HG02588 (cell line): ENCODE data around the gene C19orf12.

ENCODE experiments used
- ATAC-seq: cut with Tn5 transposase; IDR thresholded peaks from one replicate; pipeline ENCODE4 v1.9.1; 2021; ENCODE audit warnings: mild to moderate bottlenecking, moderate library complexity; ENCODE audit not compliant: unreplicated experiment

The C19orf12 gene

DNA sequence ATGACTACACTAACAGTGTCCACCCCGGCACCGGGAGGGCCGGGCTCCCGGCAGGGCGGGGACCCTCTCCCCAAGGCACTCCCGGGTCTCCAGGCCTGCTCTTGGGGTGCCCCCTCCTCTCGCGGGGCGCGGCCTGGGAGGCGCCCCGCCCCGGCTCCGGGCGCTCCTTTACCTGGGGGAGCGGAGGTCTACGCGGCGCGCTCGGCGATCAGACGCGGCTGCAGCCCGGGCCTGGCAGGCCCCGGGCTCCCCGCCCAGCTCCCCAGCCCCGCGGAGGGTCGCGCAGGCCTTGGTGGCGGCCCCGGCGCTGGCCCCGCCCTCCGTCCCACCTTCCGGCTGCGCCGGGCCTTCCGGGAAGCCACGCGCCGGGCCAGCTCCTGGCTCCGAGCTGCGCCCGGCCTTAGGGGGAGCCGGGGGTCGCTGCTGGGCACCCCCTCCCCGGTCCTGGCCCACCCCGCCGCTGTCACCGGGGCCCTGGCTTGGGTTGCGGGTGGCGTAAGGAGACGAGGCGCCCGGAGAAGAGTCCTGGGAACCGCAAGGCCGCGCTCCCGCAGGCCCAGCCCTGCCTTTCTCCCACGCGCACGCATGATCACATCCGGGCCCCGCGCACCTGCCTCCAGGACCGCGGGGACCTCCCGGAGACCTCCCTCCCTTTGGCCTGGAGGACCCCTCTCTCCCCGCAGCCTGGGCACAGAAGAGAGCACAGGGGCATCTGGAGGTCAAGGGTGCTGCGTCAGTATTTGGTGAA lies at the start of gene C19orf12:
TSS of gene C19orf12 (minus strand) at position 309 of the 748 bp plus-strand sequence. CDS start 6,848 bp downstream, outside the sequence.
- ATAC-seq = peak; percentile 73

DNA sequence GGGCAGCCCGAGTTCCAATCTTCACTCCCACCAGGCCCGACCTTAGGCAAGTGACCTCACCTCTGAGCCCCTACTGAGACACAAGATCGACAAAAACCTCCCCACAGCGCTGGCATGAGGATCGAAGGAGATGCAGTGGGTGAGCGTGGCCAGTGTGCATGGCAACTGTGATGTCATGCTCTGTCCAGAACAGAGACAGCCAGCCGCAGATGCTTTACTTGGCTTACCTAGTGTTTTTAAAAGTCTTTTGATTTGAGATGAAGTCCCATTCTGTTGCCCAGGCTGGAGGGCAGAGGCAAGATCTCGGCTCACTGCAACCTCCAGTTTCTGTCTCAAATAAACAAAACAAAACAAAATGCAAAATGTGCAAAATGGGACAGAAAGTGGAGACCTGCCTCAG lies 49.3 kb upstream of the C19orf12 start:
- ATAC-seq = no peak

DNA sequence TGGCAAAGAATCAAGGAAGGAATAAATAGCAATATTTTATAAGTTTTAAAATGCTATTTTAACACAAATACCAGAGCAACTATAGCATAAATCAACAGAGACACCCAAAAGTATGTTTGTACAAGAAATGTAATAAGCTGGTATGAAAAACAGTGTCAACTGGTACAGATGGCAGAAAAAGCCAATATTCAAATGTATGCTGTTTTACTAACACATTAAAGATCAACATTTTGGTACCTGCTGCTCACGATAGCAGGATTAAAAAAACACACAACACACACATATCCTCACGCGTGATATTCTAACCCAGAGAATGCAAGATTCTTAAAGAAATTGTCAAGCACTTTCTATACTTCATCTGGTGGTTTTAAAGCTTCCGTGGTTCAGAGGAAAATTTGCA lies 48.1 kb upstream of the C19orf12 start:
- no peak for ATAC-seq

DNA sequence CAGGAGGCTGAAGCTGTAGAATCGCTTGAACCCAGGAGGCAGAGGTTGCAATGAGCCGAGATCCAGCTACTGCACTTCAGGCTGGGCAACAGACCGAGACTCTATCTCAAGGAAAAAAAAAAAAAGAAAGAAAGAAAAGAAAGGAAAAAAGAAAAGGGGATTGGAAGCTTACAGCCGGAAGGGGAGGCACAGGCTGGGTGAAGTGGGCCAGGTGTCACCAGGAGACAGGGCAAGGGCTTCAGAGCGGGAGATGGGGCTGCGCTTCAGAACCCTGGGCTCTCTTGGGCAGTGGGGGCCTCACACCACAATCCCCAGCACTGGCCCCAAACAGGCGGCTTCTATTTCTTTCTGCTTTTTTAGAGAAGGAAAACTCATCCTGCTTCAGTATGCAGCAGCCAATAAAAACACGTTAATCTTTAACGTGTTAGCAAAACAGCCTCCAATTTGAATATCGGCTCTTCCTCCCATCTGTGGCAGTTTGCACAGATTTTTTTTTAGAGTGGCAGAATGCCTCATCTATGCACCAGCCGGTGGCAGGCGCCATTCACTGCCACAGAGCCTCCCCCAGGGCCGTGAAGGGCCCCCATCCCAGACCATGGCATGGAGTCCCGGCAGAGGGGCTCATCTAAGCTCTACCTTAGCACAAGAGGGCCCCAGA lies 46.6 kb upstream of the C19orf12 start:
- ATAC-seq = no peak

DNA sequence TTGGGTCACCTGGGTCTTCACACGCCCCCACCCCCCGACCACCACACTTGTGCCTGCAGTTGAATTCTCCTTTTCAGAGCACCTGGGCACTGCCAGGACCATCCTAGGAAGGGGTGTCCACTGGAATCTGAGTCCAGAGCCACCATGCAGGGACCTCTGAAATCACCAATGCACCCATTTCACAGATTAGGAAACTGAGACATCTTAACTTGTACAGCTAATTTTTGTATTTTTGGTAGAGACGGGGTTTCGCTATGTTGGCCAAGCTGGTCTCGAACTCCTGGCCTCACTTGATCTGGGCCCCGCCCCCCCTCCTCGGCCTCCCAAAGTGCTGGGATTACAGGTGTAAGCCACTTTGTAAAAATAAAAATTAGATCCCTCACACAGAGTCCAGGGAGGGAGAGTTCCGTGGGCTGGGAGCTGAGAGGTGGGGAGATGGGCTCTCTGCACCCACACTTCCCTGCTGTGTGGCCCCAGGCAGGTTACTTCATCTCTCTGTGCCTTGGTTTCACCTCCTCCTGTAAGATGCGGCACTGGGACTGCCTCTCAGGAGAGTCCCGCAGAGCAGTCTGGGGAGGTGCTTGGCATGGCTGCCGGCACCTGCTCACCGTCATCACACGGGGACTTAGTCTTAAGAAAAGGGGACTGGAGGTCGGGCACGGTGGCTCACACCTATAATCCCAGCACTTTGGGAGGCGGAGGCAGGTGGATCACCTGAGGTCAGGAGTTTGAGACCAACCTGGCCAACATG lies 45.9 kb upstream of the C19orf12 start:
- ATAC-seq = no peak

DNA sequence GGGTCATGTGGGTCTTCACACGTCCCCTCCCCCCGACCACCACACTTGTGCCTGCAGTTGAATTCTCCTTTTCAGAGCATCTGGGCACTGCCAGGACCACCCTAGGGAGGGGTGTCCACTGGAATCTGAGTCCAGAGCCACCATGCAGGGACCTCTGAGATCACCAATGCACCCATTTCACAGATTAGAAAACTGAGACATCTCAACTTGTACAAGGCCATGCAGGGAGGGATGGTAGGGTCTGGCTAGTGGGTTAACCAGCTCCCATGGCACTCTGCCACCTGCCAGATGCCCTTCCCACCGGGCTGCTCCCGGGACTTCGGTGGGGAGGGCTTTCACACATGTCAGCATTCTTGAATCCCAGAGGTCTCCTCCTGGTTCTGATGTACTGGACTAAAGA lies 44.3 kb upstream of the C19orf12 start:
- ATAC-seq = no peak

DNA sequence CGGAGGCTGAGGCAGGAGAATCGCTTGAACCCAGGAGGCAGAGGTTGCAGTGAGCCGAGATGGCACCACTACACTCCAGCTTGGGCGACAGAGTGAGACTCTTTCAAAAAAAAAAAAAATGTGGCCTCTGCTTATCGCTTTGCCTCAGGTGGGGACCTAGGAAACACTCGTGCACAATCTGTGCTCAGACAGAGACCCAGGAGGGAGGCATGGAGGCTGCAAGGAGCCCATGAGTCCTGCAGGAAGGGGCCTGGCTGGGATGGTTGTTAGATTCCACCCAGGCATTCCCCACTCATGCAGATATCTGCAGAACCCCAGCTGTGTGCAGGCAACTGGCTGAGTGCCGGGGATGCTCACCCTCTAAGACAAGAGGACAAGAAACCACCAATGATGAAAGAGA lies 43.8 kb upstream of the C19orf12 start:
- ATAC-seq = no peak

DNA sequence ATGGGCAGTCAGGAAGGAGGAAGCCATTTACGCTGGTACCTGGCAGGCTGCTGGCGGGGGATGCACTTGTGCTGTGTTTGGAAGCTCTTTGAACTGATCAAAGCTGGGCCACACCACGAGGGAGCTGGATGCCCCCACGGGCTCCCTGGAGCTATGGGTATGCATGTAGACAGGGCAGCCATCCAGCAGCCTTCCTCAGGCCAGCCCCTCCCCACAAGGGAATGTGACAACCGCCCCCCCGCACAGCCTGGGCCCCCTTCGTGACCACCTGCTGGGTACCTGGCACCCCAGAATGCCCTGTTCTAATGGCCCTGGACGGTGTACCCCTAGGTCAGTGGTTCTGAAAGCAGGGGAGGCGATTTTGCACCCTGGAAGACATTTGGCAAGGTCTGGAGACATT lies 42.5 kb upstream of the C19orf12 start:
- no peak for ATAC-seq

DNA sequence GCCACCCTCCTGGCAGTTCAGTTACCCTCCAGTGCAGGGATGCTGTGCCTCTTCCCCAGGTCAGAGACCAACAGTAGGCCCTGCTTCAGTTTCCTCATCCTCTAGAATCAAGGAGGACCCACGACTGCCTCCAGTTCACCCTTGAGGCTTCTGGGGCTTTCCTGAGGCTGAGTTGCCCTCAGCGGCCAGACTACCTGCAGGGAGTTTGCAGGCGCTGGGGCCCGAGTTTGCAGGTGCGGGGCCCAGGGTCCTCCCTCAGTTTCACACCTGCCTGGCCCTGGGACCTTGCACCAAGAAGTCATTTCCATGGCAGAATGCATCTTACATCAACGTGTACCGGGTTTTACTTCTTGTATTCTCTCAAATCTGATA lies 38.9 kb upstream of the C19orf12 start:
- ATAC-seq = no peak

DNA sequence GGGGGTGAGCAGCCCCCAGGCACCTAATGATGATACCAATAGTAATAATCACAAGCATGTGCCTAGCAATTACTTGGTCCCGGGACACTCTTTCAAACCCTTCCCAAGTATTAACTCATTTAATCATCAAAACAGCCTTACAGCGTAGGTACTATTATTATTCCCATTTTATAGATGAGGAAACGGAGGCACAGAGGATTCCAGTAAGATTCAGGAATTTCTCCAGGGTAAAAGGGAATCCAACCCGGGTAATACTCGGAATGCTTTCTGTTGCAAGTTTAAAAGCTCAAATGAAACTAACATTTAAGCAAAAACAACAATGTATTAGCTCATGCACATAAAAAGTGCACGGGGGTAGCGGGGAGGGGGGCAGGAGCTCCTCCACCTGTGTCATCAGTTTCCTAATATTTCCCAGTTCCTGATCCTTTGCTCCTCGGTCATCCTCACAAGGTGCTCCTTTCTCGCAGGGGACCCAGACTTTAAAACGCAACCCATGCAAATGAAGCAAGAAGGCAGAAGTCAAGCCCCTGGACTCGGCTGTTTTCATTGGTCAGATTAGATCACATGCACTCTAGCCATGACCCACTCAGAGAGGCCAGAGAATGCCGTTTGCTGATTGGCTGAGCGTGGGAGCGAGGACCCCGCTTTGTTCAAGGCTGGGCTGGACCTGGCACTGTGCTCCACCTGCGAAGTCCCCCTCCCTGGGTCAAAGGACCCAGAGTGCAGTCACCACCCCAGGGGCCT lies 38.3 kb upstream of the C19orf12 start:
- ATAC-seq = no peak

DNA sequence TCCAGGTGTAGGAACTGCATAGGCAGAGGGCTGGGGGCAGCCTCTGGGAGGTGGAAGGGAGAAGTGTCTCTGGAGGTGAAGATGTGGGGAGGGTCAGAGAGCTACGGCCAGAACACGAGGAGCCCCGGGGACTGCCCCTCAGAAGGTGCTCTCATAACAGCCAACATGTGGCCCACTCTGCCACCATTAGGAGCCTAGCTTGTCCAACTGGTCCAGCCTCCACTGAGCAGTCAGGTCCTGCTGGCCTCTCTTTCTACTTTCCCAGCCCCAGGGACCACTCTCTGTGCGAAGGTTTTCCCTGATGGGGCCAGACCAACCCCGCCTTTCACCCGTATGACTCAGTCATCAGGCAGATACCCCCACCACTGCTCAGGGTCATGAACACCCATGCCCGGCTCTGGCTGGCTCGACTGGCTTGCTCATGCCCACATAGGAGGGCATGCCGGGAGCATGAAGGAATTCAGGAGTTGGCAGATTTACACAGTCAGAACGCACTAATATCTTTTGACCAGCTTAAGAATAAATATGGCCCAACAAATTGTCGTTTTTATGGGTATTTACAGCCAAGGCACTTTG lies 37.5 kb upstream of the C19orf12 start:
- no peak for ATAC-seq

DNA sequence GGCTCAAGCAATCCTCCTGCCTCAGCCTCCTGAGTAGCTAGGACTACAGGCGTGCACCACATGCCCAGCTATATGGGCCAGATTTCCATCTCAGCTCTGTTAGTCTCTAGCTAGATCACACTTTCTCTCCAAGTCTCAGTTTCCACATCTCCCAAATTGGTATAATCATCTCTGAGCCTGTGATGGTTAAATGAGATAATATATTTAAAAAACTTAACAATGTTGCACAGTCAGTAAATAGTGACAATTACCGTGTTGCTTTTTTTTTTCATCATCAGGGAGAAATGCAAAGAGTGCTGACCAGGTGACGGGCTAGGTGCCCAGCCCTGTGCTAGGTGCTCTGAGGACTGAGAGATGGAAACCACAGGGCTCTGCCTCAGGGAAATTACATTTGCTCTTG lies 36.9 kb upstream of the C19orf12 start:
- ATAC-seq = no peak

DNA sequence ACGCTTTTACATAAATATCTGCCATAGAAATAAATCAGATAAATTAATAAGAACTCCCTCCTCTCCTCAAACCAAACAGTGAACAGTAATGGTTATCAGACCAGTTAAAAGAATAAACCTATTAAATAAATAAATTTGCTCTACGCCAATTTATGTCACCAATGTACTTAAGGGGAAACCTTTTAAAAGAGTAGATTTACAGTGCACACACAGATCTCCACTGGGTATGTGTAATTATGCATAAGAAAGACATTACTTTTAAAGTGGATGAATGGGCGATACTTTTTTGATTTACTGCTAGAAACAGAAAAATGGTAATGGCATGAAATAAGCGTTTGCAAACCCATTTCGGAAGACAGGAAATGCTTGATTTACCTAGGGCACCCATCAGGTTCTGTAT lies 34.9 kb upstream of the C19orf12 start:
- no peak for ATAC-seq

DNA sequence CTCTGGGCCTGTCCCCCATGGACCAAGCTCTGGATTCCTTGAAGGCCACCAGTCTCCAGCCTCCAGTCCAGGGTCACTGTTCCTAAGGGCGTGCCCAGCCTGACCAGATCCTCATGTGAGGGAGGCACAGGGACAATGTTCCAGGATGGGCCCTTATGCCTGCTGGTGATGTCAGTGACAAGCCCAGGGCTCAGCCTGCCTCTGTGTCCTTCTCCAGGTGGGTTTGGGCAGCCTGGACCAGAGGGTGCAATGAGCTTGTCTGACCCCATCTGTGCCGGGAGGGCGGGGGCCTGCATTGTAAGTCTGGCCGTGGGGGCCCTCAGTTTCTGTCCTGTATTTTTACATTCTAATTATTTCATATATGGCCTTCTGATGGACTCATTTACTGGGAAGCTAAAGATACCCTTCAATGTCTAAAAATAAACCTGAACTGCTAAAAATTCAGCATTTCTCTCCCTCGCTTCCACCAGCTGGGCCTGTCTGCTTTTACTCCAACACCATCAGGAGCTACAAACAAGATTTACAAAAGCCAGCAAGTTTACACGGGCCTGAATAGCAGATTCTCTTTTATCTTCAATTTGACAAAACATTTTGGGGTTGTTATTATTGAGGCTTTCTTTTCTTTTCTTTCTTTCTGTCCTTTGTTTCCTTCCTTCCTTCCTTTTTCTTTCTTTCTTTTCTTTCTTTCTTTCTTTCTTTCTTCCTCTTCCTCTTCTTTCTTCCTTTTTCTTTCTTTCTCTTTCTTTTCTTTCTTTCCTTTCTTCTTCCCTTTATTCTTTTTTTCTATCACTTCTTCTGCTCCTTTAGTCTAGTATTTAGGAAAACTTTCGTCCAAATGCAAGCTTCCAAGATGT lies 34.2 kb upstream of the C19orf12 start:
- no peak for ATAC-seq

DNA sequence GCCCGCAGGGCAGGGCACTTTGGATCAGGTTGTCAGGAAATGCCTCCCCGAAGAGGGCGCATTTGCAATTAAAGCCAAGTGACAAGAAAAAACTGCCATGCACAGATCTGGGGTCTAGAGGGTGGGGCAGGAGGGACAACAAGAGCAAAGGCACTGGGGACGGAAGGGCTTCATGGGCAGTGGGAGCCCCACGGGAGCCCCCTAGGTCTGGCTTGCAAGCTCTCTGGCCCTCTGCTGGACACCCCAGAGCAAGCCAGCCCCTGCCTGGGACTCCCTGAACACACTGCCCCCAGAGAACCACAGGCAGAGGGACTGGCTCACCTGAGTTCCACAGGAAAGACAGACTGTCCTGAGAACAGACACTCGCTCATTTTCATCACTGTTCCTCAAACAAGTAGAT lies 30.2 kb upstream of the C19orf12 start:
- no peak for ATAC-seq

DNA sequence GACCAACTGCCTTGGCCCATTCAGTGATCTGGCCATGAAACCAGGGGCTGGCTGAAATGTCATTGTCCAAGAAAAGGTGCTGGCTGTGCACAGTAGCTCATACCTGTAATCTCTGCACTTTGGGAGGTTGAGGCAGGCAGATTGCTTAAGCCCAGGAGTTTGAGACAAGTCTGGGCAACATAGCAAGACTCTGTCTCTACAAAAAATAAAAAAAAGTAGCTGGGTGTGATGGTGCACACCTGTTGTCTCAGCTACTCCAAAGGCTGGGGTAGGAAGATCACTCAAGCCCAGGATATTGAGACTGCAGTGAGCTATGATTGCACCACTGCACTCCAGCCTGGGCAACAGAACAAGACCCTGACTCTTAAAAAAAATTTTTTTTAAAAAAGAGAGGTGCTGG lies 28.6 kb upstream of the C19orf12 start:
- ATAC-seq = no peak

DNA sequence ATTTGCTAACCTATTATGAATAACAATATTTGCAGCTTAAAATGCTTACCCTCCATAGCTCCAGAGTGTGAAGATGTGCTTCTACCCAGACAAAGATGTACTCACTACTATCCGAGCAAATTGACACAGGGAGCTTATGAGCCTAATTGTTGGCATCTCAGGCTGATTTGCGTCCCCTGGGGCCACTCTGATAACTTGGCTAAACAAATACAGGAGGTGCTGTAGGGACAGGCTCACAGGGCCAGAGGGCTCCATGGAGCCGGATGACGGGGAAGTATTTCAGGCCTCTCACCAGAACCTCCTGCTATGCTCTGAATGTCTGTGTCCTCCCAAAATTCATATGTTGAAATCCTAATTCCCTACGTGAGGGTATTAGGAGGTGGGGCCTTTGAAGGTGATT lies 26.7 kb upstream of the C19orf12 start:
- ATAC-seq = no peak

DNA sequence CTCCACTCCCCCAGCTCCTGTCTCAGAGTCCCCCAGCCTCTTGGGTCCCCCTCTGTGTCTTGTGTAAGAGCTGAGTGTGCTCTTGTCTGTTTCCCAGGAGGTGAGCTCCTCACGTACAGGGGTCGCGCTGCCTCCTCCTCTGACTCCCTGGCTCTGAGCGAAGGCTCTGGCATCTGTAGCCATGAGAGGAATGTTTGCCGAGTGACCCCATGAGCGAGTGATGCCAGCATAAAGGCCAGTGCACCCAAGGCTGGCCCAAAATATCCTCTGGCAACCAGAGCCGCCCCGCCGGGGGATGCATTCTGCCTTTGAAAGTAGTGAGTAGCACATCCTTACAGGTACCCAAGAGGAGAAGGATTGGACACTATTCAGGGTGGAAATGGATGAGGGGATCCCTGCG lies 26.2 kb upstream of the C19orf12 start:
- no peak for ATAC-seq

DNA sequence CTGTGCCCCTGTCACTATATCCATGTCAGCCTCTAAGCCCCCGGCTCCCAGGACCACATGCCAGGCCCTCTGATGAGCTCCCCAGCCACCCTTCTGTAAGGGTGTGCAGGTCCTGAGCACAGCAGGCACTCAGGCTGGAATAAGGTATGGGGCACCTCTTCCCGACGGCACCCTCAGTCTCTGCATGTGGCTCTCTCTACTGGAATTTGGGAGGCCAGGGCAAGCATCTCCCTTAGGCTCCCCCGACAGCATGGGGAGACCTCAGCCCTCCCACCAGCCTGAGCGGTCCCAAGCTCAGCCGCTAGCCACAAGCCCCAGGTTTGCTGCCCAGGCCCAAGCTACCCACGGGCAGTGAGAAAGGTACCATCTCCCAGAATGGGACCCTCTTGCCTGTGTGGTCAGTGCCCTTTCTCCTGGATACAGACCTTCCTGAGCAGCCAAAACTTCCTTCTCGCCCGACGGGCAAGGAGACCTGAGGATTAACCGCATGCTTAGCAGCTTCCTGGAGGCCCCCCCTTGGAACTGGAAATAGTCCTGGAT lies 22.5 kb upstream of the C19orf12 start:
- ATAC-seq = no peak

DNA sequence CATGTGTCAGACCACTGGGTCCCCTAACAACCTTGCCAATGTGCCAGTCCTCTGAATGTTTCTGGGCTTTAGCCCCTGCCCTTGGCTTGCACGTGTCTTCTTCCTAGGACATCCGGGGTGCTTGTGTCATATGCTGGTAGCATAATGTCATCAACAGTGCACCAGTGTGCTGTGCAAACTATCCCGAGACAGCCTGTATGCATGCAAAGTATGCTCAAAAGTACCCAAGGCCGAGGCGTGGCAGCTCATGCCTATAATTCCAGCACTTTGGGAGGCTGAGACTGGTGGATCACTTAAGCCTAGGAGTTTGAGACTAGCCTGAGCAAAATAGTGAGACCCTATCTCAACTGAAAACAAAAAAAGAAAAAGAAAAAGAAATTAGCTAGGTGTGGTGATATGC lies 20.8 kb upstream of the C19orf12 start:
- no peak for ATAC-seq
